K562 (cell line): ENCODE results near the gene FXYD4. TPM values are rescaled to one million over a fixed set of nuclear protein-coding genes. Genes with fewer than 3 reads are reported as not detected.

ENCODE experiments used
- CBFA2T3 ChIP-seq: fragments of 450-650 bp; IDR thresholded peaks from 2 replicates; pipeline ENCODE4 v1.6.1; 2017
- CREB3L1 ChIP-seq: fragments of 450-650 bp; IDR thresholded peaks from 2 replicates; pipeline ENCODE4 v1.6.1; 2014; ENCODE audit warnings: low read depth, mild to moderate bottlenecking, moderate library complexity, borderline replicate concordance
- ETS1 ChIP-seq: conservative IDR thresholded peaks from 2 replicates; pipeline ENCODE4 v1.6.1; 2011; ENCODE audit warnings: low read depth, mild to moderate bottlenecking, low read length; ENCODE audit not compliant: control insufficient read depth
- FIP1L1 ChIP-seq: fragments of 200-400 bp; formaldehyde crosslinking; IDR thresholded peaks from 2 replicates; pipeline ENCODE4 v1.6.1; 2018; ENCODE audit warnings: mild to moderate bottlenecking, low read depth, low read length; ENCODE audit not compliant: poor library complexity, severe bottlenecking
- FOXA1 ChIP-seq: fragments of 450-650 bp; IDR thresholded peaks from 2 replicates; pipeline ENCODE4 v1.6.1; 2016; ENCODE audit warnings: mild to moderate bottlenecking, borderline replicate concordance
- FOXK2 ChIP-seq, 2 experiments: fragments of 450-650 bp; IDR thresholded peaks in 1 of 2; conservative IDR thresholded peaks in 1 of 2; 2 replicates each; pipeline ENCODE4 v1.6.1; 2016; ENCODE audit warnings: low read depth in 2 of 2, mild to moderate bottlenecking in 1 of 2
- GABPB1 ChIP-seq: sonication (generic); formaldehyde crosslinking; IDR thresholded peaks from 2 replicates; pipeline ENCODE4 v1.8.0; 2022; ENCODE audit warnings: mild to moderate bottlenecking, missing genetic modification reagents
- GTF2F1 ChIP-seq: IDR thresholded peaks from 2 replicates; pipeline ENCODE4 v1.6.1; 2011; ENCODE audit warnings: low read depth, low read length, improper control_type of control experiment
- HLTF ChIP-seq: fragments of 450-650 bp; IDR thresholded peaks from 2 replicates; pipeline ENCODE4 v1.6.1; 2016
- STAT5A ChIP-seq: IDR thresholded peaks from 2 replicates; pipeline ENCODE4 v1.6.1; 2012; ENCODE audit warnings: low read length, inconsistent platforms, borderline replicate concordance
- TBL1XR1 ChIP-seq, 2 experiments: IDR thresholded peaks; 2 replicates each; pipeline ENCODE4 v1.6.1; 2012; ENCODE audit warnings: improper control_type of control experiment in 2 of 2, low read length in 2 of 2, mild to moderate bottlenecking in 1 of 2
- U2AF1 ChIP-seq: fragments of 200-400 bp; formaldehyde crosslinking; optimal IDR thresholded peaks from 2 replicates; pipeline ENCODE3; 2017; ENCODE audit warnings: mild to moderate bottlenecking, low read depth, low read length, moderate library complexity
- ZBTB33 ChIP-seq: sonication (generic); formaldehyde crosslinking; IDR thresholded peaks from 2 replicates; pipeline ENCODE4 v1.8.1; 2023; ENCODE audit warnings: mild to moderate bottlenecking, missing genetic modification reagents
- ZMIZ1 ChIP-seq, 2 experiments: fragments of 150-350 bp in 1 of 2; IDR thresholded peaks; 2 replicates each; pipeline ENCODE4 v1.6.1; 2012 to 2016; ENCODE audit warnings: low read depth in 2 of 2, low read length in 2 of 2, mild to moderate bottlenecking in 1 of 2, moderate library complexity in 1 of 2
- ZNF77 ChIP-seq: fragments of 250-450 bp; sonication (Bioruptor Pico); IDR thresholded peaks from 2 replicates; pipeline ENCODE4 v1.5.0; 2020
- ZZZ3 ChIP-seq: fragments of 450-650 bp; IDR thresholded peaks from 2 replicates; pipeline ENCODE4 v1.6.1; 2016; ENCODE audit warnings: antibody characterized with exemption, mild to moderate bottlenecking, moderate library complexity
- polyA plus RNA-seq, 8 experiments: library from polyadenylated mRNA; depleted of rRNA in 4 of 8; stranded (reverse) in 5 of 8; unstranded in 3 of 8; fragments of >200 nt; fragmentation: Nextera tagmentation in 2 of 8; fragmentation: Illumina TruSeq in 1 of 8; extraction: Ambion mirVana in 2 of 8; extraction: Trizol in 1 of 8; gene quantifications; 2 replicates each; pipeline versions ENCODE4 v1.2.1 to v1.2.3, GENCODE V29; 2011 to 2014; ENCODE audit warnings: inconsistent platforms in 1 of 8, missing spikeins in 1 of 8
- total RNA-seq, 7 experiments: library from RNA; depleted of rRNA in 6 of 7; stranded (reverse); fragments of >200 nt in 6 of 7; fragmentation: Illumina TruSeq in 2 of 7; extraction: Trizol in 2 of 7; gene quantifications; 2 replicates each; pipeline versions ENCODE4 v1.2.1 to v1.2.3, GENCODE V29; 2011 to 2021; ENCODE audit warnings: low replicate concordance in 1 of 7

FXYD4 gene
- total and polyA plus RNA-seq, 9 of the 15 experiments (the other 6 are each of a cell fraction or from before 2014, with no cell fraction given): not detected

GRCh38 chr10:43396928-43397624, 25.6 kb downstream of the FXYD4 start (continued):
- peak; percentile 89; the same call in 1 of the 2 replicates for TF ChIP-seq ETS1
- no peak for TF ChIP-seq ZZZ3
- TF ChIP-seq U2AF1: peak; percentile 36
- peak; percentile 65; the same call in 1 of the 2 replicates for TF ChIP-seq HLTF
- peak; percentile 38 for TF ChIP-seq FIP1L1
- peak; percentile 78 for TF ChIP-seq CREB3L1
- peak; percentile 27 to 67 for TF ChIP-seq FOXK2 (conservative IDR thresholded peaks at IDR 0.05 in 1 of 2, IDR thresholded peaks at IDR 0.05 in 1 of 2; ENCODE audit: low read depth in 2 of 2)
- no peak for TF ChIP-seq STAT5A
- TF ChIP-seq ZNF77 (CRISPR knock-in tag): no peak
- TF ChIP-seq GABPB1 (CRISPR knock-in tag): peak; percentile 87
- peak; percentile 42 for TF ChIP-seq CBFA2T3
- TF ChIP-seq GTF2F1: peak; percentile 81
- peak in 1 of 2 experiments; percentile 9; a peak in 1 of 4 replicates for TF ChIP-seq TBL1XR1 (IDR thresholded peaks at IDR 0.05; ENCODE audit: low read length in 2 of 2)
- TF ChIP-seq ZBTB33 (CRISPR knock-in tag): peak; percentile 97
- TF ChIP-seq FOXA1: no peak
- TF ChIP-seq ZMIZ1 (IDR thresholded peaks at IDR 0.05; ENCODE audit: low read depth in 2 of 2, low read length in 2 of 2): peak in 1 of 2 experiments; percentile 16; a peak in 1 of 4 replicates
